Mesothelial cell of epicardium (in vitro differentiated cells): ENCODE measurements around the gene LSP1. TPM values are rescaled to one million over a fixed set of nuclear protein-coding genes. Genes with fewer than 3 reads are reported as not detected.

ENCODE experiments used
- DNase-seq, 2 experiments: peaks; one replicate each; pipeline ENCODE4 v3.0.0; 2021; ENCODE audit warnings: low spot score in 2 of 2; ENCODE audit not compliant: unreplicated experiment in 2 of 2
- H3K27ac Mint-ChIP-seq: 2 replicates; pipeline ENCODE4 v1.8.0; 2021; ENCODE audit warnings: mixed read lengths
- H3K27me3 Mint-ChIP-seq: 2 replicates; pipeline ENCODE4 v1.8.0; 2021; ENCODE audit warnings: low read depth, mixed read lengths
- H3K36me3 Mint-ChIP-seq: 2 replicates; pipeline ENCODE4 v1.8.0; 2021; ENCODE audit warnings: mixed read lengths
- H3K4me1 Mint-ChIP-seq: 2 replicates; pipeline ENCODE4 v1.8.0; 2021; ENCODE audit warnings: mixed read lengths
- H3K4me3 Mint-ChIP-seq: 2 replicates; pipeline ENCODE4 v1.8.0; 2021; ENCODE audit warnings: mild to moderate bottlenecking, moderate library complexity, mixed read lengths
- H3K9me3 Mint-ChIP-seq: 2 replicates; pipeline ENCODE4 v1.8.0; 2021; ENCODE audit warnings: mixed read lengths
- total RNA-seq: library from RNA; stranded (reverse); gene quantifications from 3 replicates; pipeline ENCODE4 v1.2.1, GENCODE V29; 2021
- TF ChIP-seq, protein P1 (sequence below): fragments of 200-600 bp; sonication (generic); IDR thresholded peaks from one replicate; pipeline ENCODE4 v1.5.0; 2021; ENCODE audit warnings: antibody characterized with exemption; ENCODE audit not compliant: unreplicated experiment

The LSP1 gene
- total RNA-seq, 1 donor from 2014 or later: 4.9 TPM

- no peak overlapping the region for H3K27ac Mint-ChIP-seq
Measured at GRCh38 chr11:1856306-1857005, 3.6 kb downstream of the LSP1 start.

GRCh38 chr11:1857064-1857463, 4.2 kb downstream of the LSP1 start:
- H3K36me3 Mint-ChIP-seq: no peaks in the 10 kb centered on the region
- no peak overlapping the region for H3K27ac Mint-ChIP-seq
- no peaks in the 10 kb centered on the region for H3K9me3 Mint-ChIP-seq
- no peaks in the 10 kb centered on the region for H3K4me1 Mint-ChIP-seq
- no peak for DNase-seq
- no peak overlapping the region for H3K4me3 Mint-ChIP-seq
- H3K27me3 Mint-ChIP-seq: no peaks in the 10 kb centered on the region
- TF ChIP-seq, protein P1, sequence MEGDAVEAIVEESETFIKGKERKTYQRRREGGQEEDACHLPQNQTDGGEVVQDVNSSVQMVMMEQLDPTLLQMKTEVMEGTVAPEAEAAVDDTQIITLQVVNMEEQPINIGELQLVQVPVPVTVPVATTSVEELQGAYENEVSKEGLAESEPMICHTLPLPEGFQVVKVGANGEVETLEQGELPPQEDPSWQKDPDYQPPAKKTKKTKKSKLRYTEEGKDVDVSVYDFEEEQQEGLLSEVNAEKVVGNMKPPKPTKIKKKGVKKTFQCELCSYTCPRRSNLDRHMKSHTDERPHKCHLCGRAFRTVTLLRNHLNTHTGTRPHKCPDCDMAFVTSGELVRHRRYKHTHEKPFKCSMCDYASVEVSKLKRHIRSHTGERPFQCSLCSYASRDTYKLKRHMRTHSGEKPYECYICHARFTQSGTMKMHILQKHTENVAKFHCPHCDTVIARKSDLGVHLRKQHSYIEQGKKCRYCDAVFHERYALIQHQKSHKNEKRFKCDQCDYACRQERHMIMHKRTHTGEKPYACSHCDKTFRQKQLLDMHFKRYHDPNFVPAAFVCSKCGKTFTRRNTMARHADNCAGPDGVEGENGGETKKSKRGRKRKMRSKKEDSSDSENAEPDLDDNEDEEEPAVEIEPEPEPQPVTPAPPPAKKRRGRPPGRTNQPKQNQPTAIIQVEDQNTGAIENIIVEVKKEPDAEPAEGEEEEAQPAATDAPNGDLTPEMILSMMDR: no peak

More at GRCh38 chr11:1856306-1857005, 3.6 kb downstream of the LSP1 start:
- no peaks in the 10 kb centered on the region for H3K27me3 Mint-ChIP-seq
- H3K4me1 Mint-ChIP-seq: no peaks in the 10 kb centered on the region
- H3K36me3 Mint-ChIP-seq: no peaks in the 10 kb centered on the region
- TF ChIP-seq, protein P1: no peak
- H3K4me3 Mint-ChIP-seq: no peak overlapping the region
- DNase-seq: no peak
- no peaks in the 10 kb centered on the region for H3K9me3 Mint-ChIP-seq

GRCh38 chr11:1858154-1858553, 5.3 kb downstream of the LSP1 start:
- Mint-ChIP-seq H3K27me3 (no peaks in the 10 kb centered on the region), H3K9me3 (no peaks in the 10 kb centered on the region), H3K4me3 (no peak overlapping the region), H3K4me1 (peaks cover 2% of the 10 kb centered on the region), H3K36me3 (no peaks in the 10 kb centered on the region), H3K27ac (no peak overlapping the region)
- DNase-seq: no peak
- TF ChIP-seq, protein P1: no peak

GRCh38 chr11:1858576-1858975, 5.7 kb downstream of the LSP1 start:
- H3K4me3 Mint-ChIP-seq: no peak overlapping the region
- no peaks in the 10 kb centered on the region for H3K9me3 Mint-ChIP-seq
- TF ChIP-seq, protein P1: no peak
- H3K4me1 Mint-ChIP-seq: peaks cover 5% of the 10 kb centered on the region
- no peaks in the 10 kb centered on the region for H3K36me3 Mint-ChIP-seq
- peak overlapping the region; percentile 27 for H3K27ac Mint-ChIP-seq
- no peak for DNase-seq
- H3K27me3 Mint-ChIP-seq: no peaks in the 10 kb centered on the region

- Mint-ChIP-seq H3K36me3 (no peaks in the 10 kb centered on the region), H3K27ac (no peak overlapping the region), H3K9me3 (no peaks in the 10 kb centered on the region), H3K4me3 (no peak overlapping the region), H3K4me1 (peaks cover 8% of the 10 kb centered on the region), H3K27me3 (no peaks in the 10 kb centered on the region)
- TF ChIP-seq, protein P1: no peak
- no peak for DNase-seq
Measured at GRCh38 chr11:1859004-1859403, 6.1 kb downstream of the LSP1 start.

DNA sequence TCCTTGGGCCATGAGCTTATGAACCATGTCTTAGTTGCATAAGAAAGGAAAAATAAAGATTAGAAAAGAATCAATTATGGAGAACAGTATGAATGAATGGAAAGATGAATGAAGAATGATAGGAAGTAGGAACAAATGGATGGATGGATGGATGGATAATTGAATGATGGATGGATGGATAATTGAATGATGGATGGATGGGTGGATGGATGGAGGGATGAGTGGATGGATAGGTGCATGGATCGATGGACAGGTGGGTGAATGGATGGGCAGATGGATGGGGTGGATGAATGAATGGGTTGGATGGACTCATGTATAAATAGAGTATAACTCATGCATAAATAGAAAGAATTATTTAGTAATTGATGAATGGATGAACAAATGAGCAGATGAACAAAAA, 7.2 kb downstream of the LSP1 start:
- DNase-seq: no peak
- Mint-ChIP-seq H3K9me3 (no peaks in the 10 kb centered on the region), H3K4me1 (peaks cover 18% of the 10 kb centered on the region), H3K4me3 (no peak overlapping the region), H3K27me3 (no peaks in the 10 kb centered on the region), H3K27ac (no peak overlapping the region), H3K36me3 (no peaks in the 10 kb centered on the region)
- TF ChIP-seq, protein P1: no peak
